ENCODE results near the gene ZFP36.

The ZFP36 gene

GRCh38 chr19:39389631-39390414 lies 16.8 kb upstream of the ZFP36 start:
- Histone ChIP-seq H3K36me3 (ENCODE audit: insufficient read depth, low read length) (peaks cover 57% of the 10 kb centered on the region), H3K27me3 (ENCODE audit: insufficient read depth, low read length) (no peaks in the 10 kb centered on the region), H3K4me1 (ENCODE audit: insufficient read depth, low read length) (peaks cover 15% of the 10 kb centered on the region)

GRCh38 chr19:39390451-39390750 lies 16.2 kb upstream of the ZFP36 start:
- Histone ChIP-seq H3K27me3 (ENCODE audit: insufficient read depth, low read length) (no peaks in the 10 kb centered on the region), H3K36me3 (ENCODE audit: insufficient read depth, low read length) (peaks cover 53% of the 10 kb centered on the region), H3K9me3 (ENCODE audit: low read length) (no peaks in the 10 kb centered on the region), H2AFZ (ENCODE audit: low read depth, low read length) (peak overlapping the region; percentile 16), H3K4me1 (ENCODE audit: insufficient read depth, low read length) (peaks cover 15% of the 10 kb centered on the region), H3K4me3 (ENCODE audit: low read length) (peak overlapping the region; percentile 77)

More at GRCh38 chr19:39389631-39390414, 16.8 kb upstream of the ZFP36 start:
- H3K9me3 ChIP-seq (ENCODE audit: low read length): no peaks in the 10 kb centered on the region
- H3K4me3 ChIP-seq (ENCODE audit: low read length): peak overlapping the region; percentile 77
- H2AFZ ChIP-seq (ENCODE audit: low read depth, low read length): no peak overlapping the region

- Histone ChIP-seq H3K9me3 (ENCODE audit: low read length) (no peaks in the 10 kb centered on the region), H3K4me3 (ENCODE audit: low read length) (peak within 1 kb of the TSS; percentile 77), H2AFZ (ENCODE audit: low read depth, low read length) (peak within 1 kb of the TSS; percentile 16), H3K27me3 (ENCODE audit: insufficient read depth, low read length) (no peaks in the 10 kb centered on the region), H3K36me3 (ENCODE audit: insufficient read depth, low read length) (peaks cover 49% of the 10 kb centered on the region), H3K4me1 (ENCODE audit: insufficient read depth, low read length) (peaks cover 15% of the 10 kb centered on the region)
Observed at GRCh38 chr19:39390751-39391437, 15.8 kb upstream of the ZFP36 start, which contains the start of the genes MED29 and PAF1. MED29 (plus strand) TSS chr19:39391378; CDS start chr19:39391423, 45 bp downstream. PAF1 (minus strand) TSS chr19:39391106; CDS start chr19:39390864, 242 bp downstream.

- no peaks in the 10 kb centered on the region for H3K27me3 ChIP-seq (ENCODE audit: insufficient read depth, low read length)
- H3K4me3 ChIP-seq (ENCODE audit: low read length): no peak overlapping the region
- H3K4me1 ChIP-seq (ENCODE audit: insufficient read depth, low read length): peaks cover 12% of the 10 kb centered on the region
- H3K9me3 ChIP-seq (ENCODE audit: low read length): no peaks in the 10 kb centered on the region
- H3K36me3 ChIP-seq (ENCODE audit: insufficient read depth, low read length): peaks cover 14% of the 10 kb centered on the region
- no peak overlapping the region for H2AFZ ChIP-seq (ENCODE audit: low read depth, low read length)
Observed at GRCh38 chr19:39397360-39398296, 9.0 kb upstream of the ZFP36 start.

GRCh38 chr19:39398297-39398864 lies 8.3 kb upstream of the ZFP36 start:
- Histone ChIP-seq H3K27me3 (ENCODE audit: insufficient read depth, low read length) (no peaks in the 10 kb centered on the region), H3K4me1 (ENCODE audit: insufficient read depth, low read length) (peaks cover 15% of the 10 kb centered on the region), H3K4me3 (ENCODE audit: low read length) (no peak overlapping the region), H3K36me3 (ENCODE audit: insufficient read depth, low read length) (peaks cover 13% of the 10 kb centered on the region), H3K9me3 (ENCODE audit: low read length) (no peaks in the 10 kb centered on the region), H2AFZ (ENCODE audit: low read depth, low read length) (no peak overlapping the region)

GRCh38 chr19:39399668-39400050 lies 7.0 kb upstream of the ZFP36 start:
- Histone ChIP-seq H3K4me3 (ENCODE audit: low read length) (no peak overlapping the region), H2AFZ (ENCODE audit: low read depth, low read length) (no peak overlapping the region), H3K27me3 (ENCODE audit: insufficient read depth, low read length) (no peaks in the 10 kb centered on the region), H3K4me1 (ENCODE audit: insufficient read depth, low read length) (peaks cover 22% of the 10 kb centered on the region), H3K36me3 (ENCODE audit: insufficient read depth, low read length) (peaks cover 5% of the 10 kb centered on the region), H3K9me3 (ENCODE audit: low read length) (no peaks in the 10 kb centered on the region)

GRCh38 chr19:39400061-39400460 lies 6.6 kb upstream of the ZFP36 start:
- Histone ChIP-seq H3K9me3 (ENCODE audit: low read length) (no peaks in the 10 kb centered on the region), H3K36me3 (ENCODE audit: insufficient read depth, low read length) (peaks cover 3% of the 10 kb centered on the region), H3K4me1 (ENCODE audit: insufficient read depth, low read length) (peaks cover 22% of the 10 kb centered on the region), H3K27me3 (ENCODE audit: insufficient read depth, low read length) (no peaks in the 10 kb centered on the region), H3K4me3 (ENCODE audit: low read length) (no peak overlapping the region), H2AFZ (ENCODE audit: low read depth, low read length) (no peak overlapping the region)

GRCh38 chr19:39401070-39401548 lies 5.5 kb upstream of the ZFP36 start:
- Histone ChIP-seq H3K36me3 (ENCODE audit: insufficient read depth, low read length) (peaks cover 3% of the 10 kb centered on the region), H3K4me3 (ENCODE audit: low read length) (no peak overlapping the region), H3K4me1 (ENCODE audit: insufficient read depth, low read length) (peaks cover 27% of the 10 kb centered on the region), H3K9me3 (ENCODE audit: low read length) (no peaks in the 10 kb centered on the region), H3K27me3 (ENCODE audit: insufficient read depth, low read length) (no peaks in the 10 kb centered on the region), H2AFZ (ENCODE audit: low read depth, low read length) (no peak overlapping the region)

- Histone ChIP-seq H3K27me3 (ENCODE audit: insufficient read depth, low read length) (no peaks in the 10 kb centered on the region), H2AFZ (ENCODE audit: low read depth, low read length) (no peak overlapping the region), H3K4me3 (ENCODE audit: low read length) (peak overlapping the region; percentile 50), H3K36me3 (ENCODE audit: insufficient read depth, low read length) (peaks cover 3% of the 10 kb centered on the region), H3K4me1 (ENCODE audit: insufficient read depth, low read length) (peaks cover 30% of the 10 kb centered on the region), H3K9me3 (ENCODE audit: low read length) (no peaks in the 10 kb centered on the region)
Observed at GRCh38 chr19:39401549-39402345, 4.9 kb upstream of the ZFP36 start.

GRCh38 chr19:39402346-39403300 lies 4.0 kb upstream of the ZFP36 start:
- Histone ChIP-seq H3K36me3 (ENCODE audit: insufficient read depth, low read length) (peaks cover 3% of the 10 kb centered on the region), H3K9me3 (ENCODE audit: low read length) (no peaks in the 10 kb centered on the region), H3K4me1 (ENCODE audit: insufficient read depth, low read length) (peaks cover 36% of the 10 kb centered on the region), H3K4me3 (ENCODE audit: low read length) (peak overlapping the region; percentile 50), H2AFZ (ENCODE audit: low read depth, low read length) (no peak overlapping the region), H3K27me3 (ENCODE audit: insufficient read depth, low read length) (no peaks in the 10 kb centered on the region)

Data from neuron (in vitro differentiated cells).